SH-SY5Y (cell line): ENCODE results near the gene C1orf174.

ENCODE experiments used
- GATA2 ChIP-seq: IDR thresholded peaks from 2 replicates; pipeline ENCODE4 v1.6.1; 2011; ENCODE audit warnings: mild to moderate bottlenecking, low read depth, low read length
- GATA3 ChIP-seq: IDR thresholded peaks from 2 replicates; pipeline ENCODE4 v1.6.1; 2011; ENCODE audit warnings: low read depth, mild to moderate bottlenecking, low read length, moderate library complexity

The C1orf174 gene

DNA sequence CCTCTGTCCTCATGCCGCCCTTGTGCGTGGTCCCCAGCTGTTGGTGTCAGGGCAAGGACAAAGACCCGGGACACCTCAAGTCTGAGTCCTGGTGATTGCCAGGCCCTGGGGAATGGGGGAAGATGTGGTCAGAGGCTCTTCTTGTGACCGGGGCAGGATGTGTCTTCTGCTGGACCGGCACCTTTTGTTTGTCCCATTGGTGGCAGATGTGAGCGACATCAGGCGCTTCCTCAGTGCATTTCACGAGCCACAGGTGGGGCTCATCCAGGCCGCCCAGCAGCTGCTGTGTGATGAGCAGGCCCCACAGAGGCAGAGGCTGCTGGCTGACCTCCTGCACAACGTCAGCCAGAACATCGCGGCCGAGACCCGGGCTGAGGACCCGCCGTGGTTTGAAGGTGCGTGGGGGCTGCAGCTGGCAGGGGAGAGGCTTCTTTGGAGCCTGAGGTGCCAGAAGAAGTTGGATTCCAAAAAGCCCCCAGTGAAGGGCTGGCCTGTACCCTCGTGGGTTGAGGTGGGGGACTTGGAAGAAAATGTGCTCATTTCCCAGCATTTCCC is 34.4 kb downstream of the C1orf174 start:
- TF ChIP-seq GATA3 (no peak), GATA2 (no peak)

DNA sequence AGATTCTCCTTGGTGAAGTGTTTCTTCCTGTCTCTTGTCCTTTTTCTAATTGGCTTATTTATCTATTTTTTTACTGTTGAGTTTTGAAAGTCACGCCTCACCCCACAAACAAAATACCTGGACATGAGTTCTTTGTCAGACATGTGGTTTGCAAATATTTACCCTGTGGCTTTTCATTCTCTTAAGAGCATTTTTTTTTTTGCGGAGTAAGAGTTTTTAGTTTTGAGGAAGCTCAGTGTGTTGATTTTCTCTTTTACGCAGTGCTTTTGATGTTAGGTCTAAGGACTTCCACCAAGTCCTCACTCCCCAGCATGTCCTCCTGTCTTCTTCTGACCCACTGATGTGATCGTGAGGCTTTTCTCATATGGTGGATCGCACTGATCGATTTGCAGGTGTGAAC is 35.2 kb downstream of the C1orf174 start:
- TF ChIP-seq GATA2 (no peak), GATA3 (no peak)

DNA sequence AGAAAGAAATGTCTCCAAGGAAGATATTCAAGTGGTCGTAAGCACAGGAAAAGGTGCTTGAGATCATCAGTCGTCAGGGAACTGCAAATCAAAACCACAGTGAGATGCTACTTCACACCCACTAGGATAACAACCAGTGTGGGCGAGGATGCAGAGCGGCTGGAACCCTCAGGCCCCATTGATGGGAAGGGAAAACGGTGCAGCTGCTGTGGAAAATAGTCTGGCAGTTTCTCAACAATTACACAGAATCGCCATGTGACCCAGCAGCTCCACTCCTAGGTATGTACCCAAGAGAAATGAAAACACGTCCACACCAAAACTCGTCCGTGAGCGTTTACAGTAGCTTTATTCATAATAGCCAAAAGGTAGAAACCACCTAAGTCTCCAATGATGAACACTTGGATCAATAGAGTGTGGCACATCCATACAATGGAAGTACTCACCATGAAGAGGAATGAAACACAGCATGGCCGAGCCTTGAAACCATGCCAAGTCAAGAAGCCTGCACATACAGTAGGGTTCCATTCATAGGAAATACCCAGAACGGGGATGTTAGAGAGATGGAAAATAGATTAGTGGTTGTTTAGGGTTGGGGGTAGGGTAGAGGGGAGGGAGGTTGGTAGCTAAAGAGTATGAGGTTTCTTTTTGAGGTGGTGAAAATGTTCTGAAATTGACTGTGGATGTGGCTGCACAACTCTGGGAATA is 36.7 kb downstream of the C1orf174 start:
- TF ChIP-seq GATA2 (no peak), GATA3 (no peak)

DNA sequence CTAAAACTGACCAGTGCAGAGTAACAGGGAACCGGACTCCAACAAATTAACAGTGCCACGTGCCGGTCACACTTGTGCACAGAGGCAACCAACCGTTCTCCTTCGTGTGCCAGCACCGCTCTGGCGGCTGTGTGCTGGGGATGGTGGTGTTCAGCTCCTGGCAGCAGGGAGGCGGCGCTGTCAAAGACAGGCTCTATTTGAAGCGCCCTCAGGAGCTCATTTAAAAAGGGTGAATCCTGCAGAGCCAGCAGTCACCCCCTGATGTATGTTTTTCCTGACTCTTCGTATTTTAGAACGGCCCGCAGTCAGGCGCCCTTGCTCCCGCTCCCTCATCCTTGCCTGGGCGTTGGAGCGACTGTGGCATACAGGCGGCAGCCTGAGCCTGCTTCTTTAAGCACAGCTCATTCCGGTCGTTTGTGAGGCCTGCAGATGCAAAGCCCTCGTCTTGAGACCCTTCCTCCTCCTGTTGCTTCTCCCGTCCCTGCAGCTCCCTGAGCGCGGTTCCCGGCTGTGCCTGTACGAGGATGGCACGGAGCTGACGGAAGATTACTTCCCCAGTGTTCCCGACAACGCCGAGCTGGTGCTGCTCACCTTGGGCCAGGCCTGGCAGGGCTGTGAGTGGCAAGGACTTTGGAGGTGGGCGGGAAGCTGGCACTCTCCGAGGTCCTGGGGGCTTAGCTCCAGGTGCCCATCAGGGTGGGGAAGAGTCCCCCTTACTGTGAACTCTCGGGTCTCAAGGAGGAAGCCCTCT is 41.7 kb downstream of the C1orf174 start:
- no peak for TF ChIP-seq GATA3
- TF ChIP-seq GATA2, result no peak

DNA sequence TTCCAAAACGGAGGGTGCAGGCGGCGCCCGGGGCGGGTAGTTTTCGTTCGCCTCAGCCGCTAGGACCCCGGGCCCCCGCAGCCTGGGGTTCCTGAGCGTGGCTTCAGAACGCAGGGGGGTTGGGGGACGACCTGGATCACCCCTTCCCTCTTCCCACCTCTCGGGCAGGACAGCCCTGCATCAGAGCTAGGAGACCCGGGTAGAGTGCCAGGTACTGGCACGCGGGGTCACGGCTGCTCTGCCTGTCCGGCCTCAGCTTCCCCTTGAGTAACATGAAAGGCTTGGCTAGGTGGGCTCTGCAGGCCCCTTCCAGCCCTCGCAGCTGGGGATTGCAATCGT is 42.3 kb downstream of the C1orf174 start:
- TF ChIP-seq GATA2 (no peak), GATA3 (no peak)

DNA sequence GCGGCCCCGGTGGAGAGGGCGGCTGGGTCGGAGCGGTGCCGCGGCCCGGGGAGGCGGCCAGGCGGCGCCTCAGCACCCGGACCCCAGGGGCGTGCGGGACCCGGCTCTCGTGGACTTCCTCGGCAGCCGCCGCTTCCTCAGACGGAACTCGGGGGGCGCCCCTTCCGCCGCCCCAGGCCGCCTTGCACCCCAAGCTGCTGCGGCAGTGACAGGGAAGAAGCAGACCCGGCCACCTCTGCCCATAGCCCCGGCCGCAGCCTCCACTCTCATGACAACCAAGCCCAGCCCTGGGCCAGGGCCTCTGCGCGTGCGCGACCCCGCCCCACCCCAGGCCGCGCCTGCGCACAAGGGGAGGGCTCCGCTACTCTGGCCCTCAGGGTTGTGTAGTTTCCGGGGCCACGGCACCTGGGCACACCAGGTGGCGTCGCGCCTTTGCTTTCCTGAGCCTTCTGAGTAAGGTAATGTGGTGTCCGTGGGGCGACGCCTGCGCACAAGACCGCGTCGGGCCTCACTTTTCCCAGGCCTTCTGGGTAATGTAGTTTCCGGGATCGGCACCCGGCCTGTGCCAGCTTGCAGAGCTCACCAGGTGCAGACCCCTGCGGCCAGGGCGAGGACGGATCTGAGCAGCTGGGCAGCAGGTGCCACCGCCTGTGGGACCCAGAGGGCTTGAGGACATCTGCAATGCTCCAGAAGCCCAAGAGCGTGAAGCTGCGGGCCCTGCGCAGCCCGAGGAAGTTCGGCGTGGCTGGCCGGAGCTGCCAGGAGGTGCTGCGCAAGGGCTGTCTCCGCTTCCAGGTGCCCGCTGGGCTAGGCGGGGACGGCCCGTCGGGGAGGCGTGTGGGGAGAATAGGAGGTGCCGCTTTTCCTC is 42.9 kb downstream of the C1orf174 start, which contains the start of the genes CEP104 and DFFB:
Gene CEP104 (minus strand): TSS at position 289 of the 868 bp plus-strand sequence. CDS start 4,804 bp downstream, outside the sequence.
Gene DFFB (plus strand): TSS at position 554 of the 868 bp plus-strand sequence. CDS start 128 bp downstream, at position 682.
- TF ChIP-seq GATA2 (no peak), GATA3 (no peak)

DNA sequence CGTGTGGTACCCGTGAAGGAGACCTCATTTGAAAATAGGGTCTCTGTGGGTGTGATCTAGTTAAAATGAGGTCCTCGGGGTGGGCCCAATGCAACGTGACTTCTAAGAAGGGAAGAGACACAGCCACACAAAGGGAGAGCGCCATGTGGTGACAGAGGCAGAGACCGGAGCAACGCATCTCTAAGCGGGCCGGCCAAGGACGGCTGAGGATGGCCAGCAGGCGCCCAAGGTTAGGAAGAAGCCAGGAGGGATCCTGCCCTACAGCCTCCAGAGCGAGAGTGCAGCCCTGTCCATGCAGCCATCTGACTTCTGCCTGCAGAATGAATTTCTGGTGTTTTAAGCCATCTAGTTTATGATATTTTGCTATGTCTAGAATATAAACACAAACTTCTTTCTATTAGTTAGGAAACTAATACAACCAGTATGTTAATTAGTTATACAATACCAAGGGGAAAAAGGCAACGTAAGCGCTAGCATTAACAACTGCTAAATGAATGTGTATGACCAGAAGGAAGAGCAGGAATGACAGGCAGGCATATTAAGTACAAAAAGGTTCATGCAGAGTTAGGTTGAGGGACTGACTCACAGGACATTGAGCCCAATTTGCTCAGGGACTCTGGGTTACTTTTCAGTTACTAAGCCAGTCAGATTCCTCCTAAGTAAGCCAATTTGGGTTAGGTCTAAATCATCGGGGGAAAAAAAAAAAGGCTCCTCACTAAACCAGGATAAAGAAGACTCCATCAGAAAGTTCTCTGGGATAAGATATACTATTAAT is 47.2 kb downstream of the C1orf174 start:
- TF ChIP-seq GATA2, result no peak
- no peak for TF ChIP-seq GATA3

DNA sequence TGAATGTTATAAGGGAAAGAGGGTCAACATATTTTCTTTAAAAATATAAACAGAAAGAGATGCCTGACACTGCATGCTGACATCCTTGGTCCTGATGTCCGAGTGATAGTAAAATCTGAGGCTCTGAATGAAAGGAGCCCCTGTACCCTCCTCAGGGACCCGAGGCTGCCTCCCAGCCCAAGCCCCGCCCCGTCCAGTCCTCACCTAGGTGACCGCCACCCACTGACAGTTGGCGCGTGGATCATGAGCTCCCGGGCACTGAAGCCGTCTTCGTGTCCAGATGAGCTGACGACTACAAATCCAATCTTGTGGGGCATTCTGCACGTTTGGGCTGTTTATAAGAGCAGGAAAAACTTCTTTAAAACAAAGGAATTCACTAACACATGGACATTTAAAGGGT is 48.0 kb downstream of the C1orf174 start:
- TF ChIP-seq GATA2 (no peak), GATA3 (no peak)

DNA sequence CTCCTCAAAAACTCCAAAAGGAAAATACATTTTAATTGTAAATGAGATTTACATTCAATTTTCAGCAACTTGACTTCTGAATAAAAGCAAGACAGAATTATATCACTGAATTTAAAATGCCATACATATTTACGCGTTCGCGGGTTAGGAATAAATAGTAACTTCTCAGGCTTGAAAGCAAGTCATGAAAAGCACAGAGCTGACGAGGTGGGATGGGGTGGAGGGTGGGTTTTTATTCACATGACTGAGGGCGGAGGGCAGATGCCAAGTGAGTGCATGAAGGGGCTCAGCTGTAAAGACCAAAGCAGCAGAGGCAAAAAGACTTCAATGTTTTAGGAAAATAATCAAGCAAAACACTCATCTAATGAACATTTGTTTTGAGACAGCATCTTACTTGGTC is 48.8 kb downstream of the C1orf174 start:
- no peak for TF ChIP-seq GATA2
- no peak for TF ChIP-seq GATA3

DNA sequence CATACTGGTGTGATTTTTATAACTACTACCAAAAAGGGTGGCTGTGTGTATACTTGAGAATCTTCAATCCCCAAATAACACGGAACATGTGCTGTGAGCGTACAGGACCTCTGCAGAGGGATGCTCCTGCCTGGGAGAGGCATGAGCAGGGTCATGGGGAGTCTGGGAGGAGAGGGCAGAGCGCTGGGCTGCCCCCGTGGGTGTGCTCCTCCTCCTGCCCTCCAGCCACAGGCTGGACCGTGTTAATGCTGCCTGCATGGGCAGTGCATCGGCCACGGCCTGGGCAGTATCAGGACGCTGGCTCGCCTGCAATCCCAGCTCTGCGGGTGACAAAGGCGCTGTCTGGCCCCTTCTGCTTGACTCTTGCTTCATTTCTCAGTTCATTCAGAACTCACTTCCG is 49.2 kb downstream of the C1orf174 start:
- TF ChIP-seq GATA3 (no peak), GATA2 (no peak)

DNA sequence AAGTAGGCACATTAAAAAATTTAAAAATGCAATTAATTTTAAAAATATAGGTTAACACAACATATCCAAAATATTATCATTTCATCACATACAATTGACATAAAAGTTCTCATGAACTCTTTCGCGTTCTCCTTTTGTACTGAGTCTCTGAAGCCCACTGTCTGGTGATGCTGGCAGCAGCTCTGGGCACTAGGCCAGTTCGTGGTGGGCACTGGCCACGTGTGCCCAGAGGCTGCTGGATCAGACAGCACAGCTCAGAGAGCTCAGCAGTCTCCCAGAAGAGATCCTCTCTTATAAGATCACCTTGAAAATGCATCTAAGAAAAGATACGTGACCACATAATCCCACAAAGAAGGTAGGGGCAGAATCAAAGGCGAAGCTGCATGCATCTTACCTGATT is 53.0 kb downstream of the C1orf174 start:
- TF ChIP-seq GATA3, result no peak
- TF ChIP-seq GATA2, result no peak

DNA sequence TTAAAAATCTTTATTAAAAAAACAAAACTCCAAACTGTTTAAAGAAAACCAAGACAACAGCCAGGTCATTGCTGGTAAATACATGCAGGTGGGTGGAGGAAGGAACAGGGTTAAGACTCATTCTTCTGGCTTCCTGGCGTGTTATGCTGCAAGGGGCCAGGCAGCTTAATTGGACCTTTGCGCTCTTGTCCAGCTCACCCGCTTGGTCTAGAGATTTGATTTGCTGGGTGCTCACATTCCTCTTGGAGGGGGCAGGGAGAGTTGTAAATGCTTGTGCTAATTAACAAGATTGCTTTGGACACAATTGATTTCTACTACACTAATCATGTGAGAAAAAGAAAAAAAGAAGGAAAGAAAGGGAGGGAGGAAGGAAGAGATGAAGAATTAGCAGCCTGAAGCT is 53.5 kb downstream of the C1orf174 start:
- TF ChIP-seq GATA3 (no peak), GATA2 (no peak)

DNA sequence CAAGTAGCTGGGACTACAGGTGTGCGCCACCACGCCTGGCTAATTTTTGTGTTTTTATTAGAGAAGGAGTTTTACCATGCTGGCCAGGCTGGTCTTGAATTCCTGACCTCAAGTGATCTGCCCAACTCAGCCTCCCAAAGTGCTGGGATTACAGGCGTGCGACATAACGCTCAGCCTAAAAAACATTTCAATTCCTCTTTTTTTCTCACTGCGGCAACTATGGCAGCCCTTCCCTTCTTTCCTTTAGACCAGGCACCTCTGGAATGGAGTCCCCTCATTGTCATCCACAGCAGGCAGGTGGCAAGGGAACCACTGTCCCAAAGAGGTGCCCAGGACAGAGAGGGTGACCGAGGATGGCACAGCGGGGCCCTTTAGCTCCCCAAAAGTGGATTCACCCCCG is 57.2 kb downstream of the C1orf174 start:
- TF ChIP-seq GATA2, result no peak
- TF ChIP-seq GATA3, result no peak
